HepG2 (cell line): ENCODE measurements around the gene ELMOD3. TPM values are rescaled to one million over a fixed set of nuclear protein-coding genes. Genes with fewer than 3 reads are reported as not detected.

Experiments used
- CENPT ChIP-seq: sonication (generic); formaldehyde crosslinking; IDR thresholded peaks from 2 replicates; pipeline ENCODE4 v1.8.0; 2022; ENCODE audit warnings: low read depth, mild to moderate bottlenecking, moderate library complexity, missing genetic modification reagents
- GPN1 ChIP-seq: sonication (generic); formaldehyde crosslinking; IDR thresholded peaks from 2 replicates; pipeline ENCODE4 v1.5.1; 2020; ENCODE audit warnings: missing genetic modification reagents, borderline replicate concordance
- KDM4B ChIP-seq: sonication (generic); formaldehyde crosslinking; IDR thresholded peaks from 2 replicates; pipeline ENCODE4 v1.4.0; 2020; ENCODE audit warnings: missing genetic modification reagents
- MTA1 ChIP-seq: sonication (generic); formaldehyde crosslinking; IDR thresholded peaks from 2 replicates; pipeline ENCODE4 v1.4.0; 2020; ENCODE audit warnings: missing genetic modification reagents, mild to moderate bottlenecking, borderline replicate concordance
- NCOA1 ChIP-seq: sonication (generic); formaldehyde crosslinking; IDR thresholded peaks from 2 replicates; pipeline ENCODE4 v1.9.0; 2021; ENCODE audit warnings: missing genetic modification reagents
- NR2C2 ChIP-seq: sonication (generic); formaldehyde crosslinking; IDR thresholded peaks from 2 replicates; pipeline ENCODE4 v1.4.0; 2020; ENCODE audit warnings: missing genetic modification reagents, mild to moderate bottlenecking, moderate library complexity, borderline replicate concordance
- POLR2A ChIP-seq, 2 experiments: IDR thresholded peaks; 2 replicates each; pipeline ENCODE4 v1.6.1; 2011; ENCODE audit warnings: low read depth in 2 of 2, low read length in 2 of 2, mild to moderate bottlenecking in 1 of 2, moderate library complexity in 1 of 2; ENCODE audit not compliant: insufficient read depth in 1 of 2
- SOX5 ChIP-seq: IDR thresholded peaks from 2 replicates; pipeline ENCODE4 v1.6.1; 2016; ENCODE audit warnings: borderline replicate concordance
- SRF ChIP-seq: IDR thresholded peaks from 2 replicates; pipeline ENCODE4 v1.6.1; 2011; ENCODE audit warnings: mild to moderate bottlenecking, low read depth, low read length, moderate library complexity
- ZBTB3 ChIP-seq: sonication (generic); formaldehyde crosslinking; IDR thresholded peaks from 2 replicates; pipeline ENCODE4 v1.4.0; 2020; ENCODE audit warnings: low read depth, mild to moderate bottlenecking, moderate library complexity, missing genetic modification reagents, borderline replicate concordance
- ZNF234 ChIP-seq: sonication (generic); formaldehyde crosslinking; conservative IDR thresholded peaks from 2 replicates; pipeline ENCODE4 v1.5.1; 2020; ENCODE audit warnings: mild to moderate bottlenecking, missing genetic modification reagents
- ZNF331 ChIP-seq: sonication (generic); formaldehyde crosslinking; IDR thresholded peaks from 2 replicates; pipeline ENCODE4 v1.4.0; 2020; ENCODE audit warnings: missing genetic modification reagents
- ZNF335 ChIP-seq: sonication (generic); formaldehyde crosslinking; IDR thresholded peaks from 2 replicates; pipeline ENCODE4 v1.4.0; 2020; ENCODE audit warnings: missing genetic modification reagents
- ZNF382 ChIP-seq: sonication (generic); formaldehyde crosslinking; IDR thresholded peaks from 2 replicates; pipeline ENCODE4 v1.5.0; 2020; ENCODE audit warnings: missing genetic modification reagents, mild to moderate bottlenecking, borderline replicate concordance
- ZNF547 ChIP-seq: sonication (generic); formaldehyde crosslinking; IDR thresholded peaks from 2 replicates; pipeline ENCODE4 v1.5.1; 2020; ENCODE audit warnings: mild to moderate bottlenecking, missing genetic modification reagents
- ZSCAN12 ChIP-seq: sonication (generic); formaldehyde crosslinking; IDR thresholded peaks from 2 replicates; pipeline ENCODE4 v1.9.0; 2021; ENCODE audit warnings: mild to moderate bottlenecking, missing genetic modification reagents
- polyA plus RNA-seq, 8 experiments: library from polyadenylated mRNA; depleted of rRNA in 3 of 8; stranded (reverse) in 7 of 8; unstranded in 1 of 8; fragments of >200 nt; fragmentation: Illumina TruSeq in 4 of 8; extraction: Trizol in 4 of 8; gene quantifications; 2 replicates each; pipeline versions ENCODE4 v1.2.1 to v1.2.3, GENCODE V29; 2011 to 2016; ENCODE audit warnings: low read depth in 4 of 8, missing spikeins in 1 of 8, mixed read lengths in 1 of 8; ENCODE audit not compliant: insufficient read depth in 1 of 8
- total RNA-seq, 5 experiments: library from RNA; depleted of rRNA; stranded (reverse); fragments of >200 nt; fragmentation: Illumina TruSeq; extraction: Trizol; gene quantifications; 2 replicates each; pipeline ENCODE4 v1.2.3, GENCODE V29; 2016; ENCODE audit warnings: low read depth in 1 of 5
- TF ChIP-seq, protein P1 (sequence below): sonication (generic); formaldehyde crosslinking; conservative IDR thresholded peaks from 2 replicates; pipeline ENCODE4 v1.4.0; 2020; ENCODE audit warnings: missing genetic modification reagents
- TF ChIP-seq, protein P2 (sequence below): sonication (generic); formaldehyde crosslinking; IDR thresholded peaks from 2 replicates; pipeline ENCODE4 v1.4.0; 2020; ENCODE audit warnings: mild to moderate bottlenecking, missing genetic modification reagents
- TF ChIP-seq, protein P3 (sequence below): sonication (generic); formaldehyde crosslinking; IDR thresholded peaks from 2 replicates; pipeline ENCODE4 v1.5.0; 2020; ENCODE audit warnings: missing genetic modification reagents
- TF ChIP-seq, protein P4 (sequence below): sonication (generic); formaldehyde crosslinking; IDR thresholded peaks from 2 replicates; pipeline ENCODE4 v1.9.0; 2022; ENCODE audit warnings: missing genetic modification reagents, mild to moderate bottlenecking, borderline replicate concordance
- TF ChIP-seq, protein P5 (sequence below): sonication (generic); formaldehyde crosslinking; IDR thresholded peaks from 2 replicates; pipeline ENCODE4 v1.4.0; 2020; ENCODE audit warnings: missing genetic modification reagents
- TF ChIP-seq, protein P6 (sequence below): sonication (generic); formaldehyde crosslinking; IDR thresholded peaks from 2 replicates; pipeline ENCODE4 v1.4.0; 2020; ENCODE audit warnings: missing genetic modification reagents

The ELMOD3 gene
- total and polyA plus RNA-seq, 2 of the 13 experiments (the other 11 are each of a cell fraction or from before 2014, with no cell fraction given), result 13.3 to 19.5 TPM

DNA sequence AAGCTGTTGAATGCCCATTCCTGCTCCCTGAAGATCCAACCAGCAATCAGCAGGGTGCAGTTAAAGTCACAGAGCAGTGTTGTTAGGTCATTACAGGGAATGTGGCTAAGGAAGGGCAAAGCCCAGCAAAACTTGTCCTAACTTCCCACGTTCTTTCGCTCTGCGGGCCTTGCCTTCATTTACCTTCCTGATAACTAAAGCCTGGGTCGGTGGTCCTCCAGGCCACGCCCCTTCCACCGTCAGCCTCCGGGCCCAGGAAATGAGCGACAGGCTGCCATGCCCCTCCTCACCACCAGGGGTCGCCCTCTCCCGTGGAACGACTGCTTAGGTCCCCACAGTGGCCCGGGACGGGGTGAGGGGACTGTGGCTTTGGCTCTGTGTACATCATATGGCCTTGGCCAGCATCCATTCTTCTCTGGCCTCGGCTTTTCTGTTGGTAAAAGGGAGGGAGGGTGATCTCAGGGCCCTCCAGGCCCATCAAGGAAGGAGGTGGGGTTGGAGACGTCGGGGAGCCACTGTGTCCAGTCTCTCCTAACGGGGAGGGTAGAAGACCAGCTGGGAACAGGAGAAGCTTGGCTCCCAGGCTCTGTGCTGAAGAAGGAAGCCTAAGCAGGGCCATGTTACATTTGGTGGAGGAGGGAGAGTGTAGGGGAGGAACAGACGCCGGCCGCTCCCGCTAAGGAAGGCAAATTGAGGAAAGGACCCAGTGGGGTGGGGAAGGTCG is 66.1 kb downstream of the ELMOD3 start (continued):
- TF ChIP-seq ZNF547 (CRISPR knock-in tag) (no peak), NCOA1 (CRISPR knock-in tag) (no peak), ZBTB3 (CRISPR knock-in tag) (no peak; the same call in 1 of the 2 replicates), SRF (no peak), GPN1 (CRISPR knock-in tag) (no peak), ZNF331 (CRISPR knock-in tag) (peak; percentile 87), ZSCAN12 (CRISPR knock-in tag) (no peak), ZNF234 (CRISPR knock-in tag) (no peak), ZNF335 (CRISPR knock-in tag) (no peak; the same call in 1 of the 2 replicates), ZNF382 (CRISPR knock-in tag) (no peak), SOX5 (peak; percentile 69; the same call in 1 of the 2 replicates), KDM4B (CRISPR knock-in tag) (no peak; the same call in 1 of the 2 replicates), NR2C2 (CRISPR knock-in tag) (peak; percentile 17; the same call in 1 of the 2 replicates), POLR2A (IDR thresholded peaks at IDR 0.05; ENCODE audit: insufficient read depth in 1 of 2, low read depth in 2 of 2, low read length in 2 of 2) (no peak), CENPT (no peak), MTA1 (CRISPR knock-in tag) (no peak)
- TF ChIP-seq, protein P1, sequence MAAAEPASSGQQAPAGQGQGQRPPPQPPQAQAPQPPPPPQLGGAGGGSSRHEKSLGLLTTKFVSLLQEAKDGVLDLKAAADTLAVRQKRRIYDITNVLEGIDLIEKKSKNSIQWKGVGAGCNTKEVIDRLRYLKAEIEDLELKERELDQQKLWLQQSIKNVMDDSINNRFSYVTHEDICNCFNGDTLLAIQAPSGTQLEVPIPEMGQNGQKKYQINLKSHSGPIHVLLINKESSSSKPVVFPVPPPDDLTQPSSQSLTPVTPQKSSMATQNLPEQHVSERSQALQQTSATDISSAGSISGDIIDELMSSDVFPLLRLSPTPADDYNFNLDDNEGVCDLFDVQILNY, result no peak; the same call in 1 of the 2 replicates
- TF ChIP-seq, protein P2, sequence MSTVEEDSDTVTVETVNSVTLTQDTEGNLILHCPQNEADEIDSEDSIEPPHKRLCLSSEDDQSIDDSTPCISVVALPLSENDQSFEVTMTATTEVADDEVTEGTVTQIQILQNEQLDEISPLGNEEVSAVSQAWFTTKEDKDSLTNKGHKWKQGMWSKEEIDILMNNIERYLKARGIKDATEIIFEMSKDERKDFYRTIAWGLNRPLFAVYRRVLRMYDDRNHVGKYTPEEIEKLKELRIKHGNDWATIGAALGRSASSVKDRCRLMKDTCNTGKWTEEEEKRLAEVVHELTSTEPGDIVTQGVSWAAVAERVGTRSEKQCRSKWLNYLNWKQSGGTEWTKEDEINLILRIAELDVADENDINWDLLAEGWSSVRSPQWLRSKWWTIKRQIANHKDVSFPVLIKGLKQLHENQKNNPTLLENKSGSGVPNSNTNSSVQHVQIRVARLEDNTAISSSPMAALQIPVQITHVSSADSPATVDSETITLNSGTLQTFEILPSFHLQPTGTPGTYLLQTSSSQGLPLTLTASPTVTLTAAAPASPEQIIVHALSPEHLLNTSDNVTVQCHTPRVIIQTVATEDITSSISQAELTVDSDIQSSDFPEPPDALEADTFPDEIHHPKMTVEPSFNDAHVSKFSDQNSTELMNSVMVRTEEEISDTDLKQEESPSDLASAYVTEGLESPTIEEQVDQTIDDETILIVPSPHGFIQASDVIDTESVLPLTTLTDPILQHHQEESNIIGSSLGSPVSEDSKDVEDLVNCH (CRISPR knock-in tag), result no peak
- TF ChIP-seq, protein P3, sequence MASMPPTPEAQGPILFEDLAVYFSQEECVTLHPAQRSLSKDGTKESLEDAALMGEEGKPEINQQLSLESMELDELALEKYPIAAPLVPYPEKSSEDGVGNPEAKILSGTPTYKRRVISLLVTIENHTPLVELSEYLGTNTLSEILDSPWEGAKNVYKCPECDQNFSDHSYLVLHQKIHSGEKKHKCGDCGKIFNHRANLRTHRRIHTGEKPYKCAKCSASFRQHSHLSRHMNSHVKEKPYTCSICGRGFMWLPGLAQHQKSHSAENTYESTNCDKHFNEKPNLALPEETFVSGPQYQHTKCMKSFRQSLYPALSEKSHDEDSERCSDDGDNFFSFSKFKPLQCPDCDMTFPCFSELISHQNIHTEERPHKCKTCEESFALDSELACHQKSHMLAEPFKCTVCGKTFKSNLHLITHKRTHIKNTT (CRISPR knock-in tag), result no peak
- TF ChIP-seq, protein P4, sequence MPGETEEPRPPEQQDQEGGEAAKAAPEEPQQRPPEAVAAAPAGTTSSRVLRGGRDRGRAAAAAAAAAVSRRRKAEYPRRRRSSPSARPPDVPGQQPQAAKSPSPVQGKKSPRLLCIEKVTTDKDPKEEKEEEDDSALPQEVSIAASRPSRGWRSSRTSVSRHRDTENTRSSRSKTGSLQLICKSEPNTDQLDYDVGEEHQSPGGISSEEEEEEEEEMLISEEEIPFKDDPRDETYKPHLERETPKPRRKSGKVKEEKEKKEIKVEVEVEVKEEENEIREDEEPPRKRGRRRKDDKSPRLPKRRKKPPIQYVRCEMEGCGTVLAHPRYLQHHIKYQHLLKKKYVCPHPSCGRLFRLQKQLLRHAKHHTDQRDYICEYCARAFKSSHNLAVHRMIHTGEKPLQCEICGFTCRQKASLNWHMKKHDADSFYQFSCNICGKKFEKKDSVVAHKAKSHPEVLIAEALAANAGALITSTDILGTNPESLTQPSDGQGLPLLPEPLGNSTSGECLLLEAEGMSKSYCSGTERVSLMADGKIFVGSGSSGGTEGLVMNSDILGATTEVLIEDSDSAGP (CRISPR knock-in tag), result peak; percentile 97
- TF ChIP-seq, protein P5, sequence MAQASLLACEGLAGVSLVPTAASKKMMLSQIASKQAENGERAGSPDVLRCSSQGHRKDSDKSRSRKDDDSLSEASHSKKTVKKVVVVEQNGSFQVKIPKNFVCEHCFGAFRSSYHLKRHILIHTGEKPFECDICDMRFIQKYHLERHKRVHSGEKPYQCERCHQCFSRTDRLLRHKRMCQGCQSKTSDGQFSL (CRISPR knock-in tag), result no peak
- TF ChIP-seq, protein P6, sequence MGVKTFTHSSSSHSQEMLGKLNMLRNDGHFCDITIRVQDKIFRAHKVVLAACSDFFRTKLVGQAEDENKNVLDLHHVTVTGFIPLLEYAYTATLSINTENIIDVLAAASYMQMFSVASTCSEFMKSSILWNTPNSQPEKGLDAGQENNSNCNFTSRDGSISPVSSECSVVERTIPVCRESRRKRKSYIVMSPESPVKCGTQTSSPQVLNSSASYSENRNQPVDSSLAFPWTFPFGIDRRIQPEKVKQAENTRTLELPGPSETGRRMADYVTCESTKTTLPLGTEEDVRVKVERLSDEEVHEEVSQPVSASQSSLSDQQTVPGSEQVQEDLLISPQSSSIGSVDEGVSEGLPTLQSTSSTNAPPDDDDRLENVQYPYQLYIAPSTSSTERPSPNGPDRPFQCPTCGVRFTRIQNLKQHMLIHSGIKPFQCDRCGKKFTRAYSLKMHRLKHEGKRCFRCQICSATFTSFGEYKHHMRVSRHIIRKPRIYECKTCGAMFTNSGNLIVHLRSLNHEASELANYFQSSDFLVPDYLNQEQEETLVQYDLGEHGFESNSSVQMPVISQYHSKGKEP (CRISPR knock-in tag), result no peak
